IMR-90 (cell line): ENCODE data around the gene CASK. TPM values are rescaled to one million over a fixed set of nuclear protein-coding genes. Genes with fewer than 3 reads are reported as not detected.

Experiments used
- ATAC-seq: fragments of 200-7000 bp; cut with Tn5 transposase; 2 replicates; pipeline ENCODE4 v1.9.1; 2020; ENCODE audit warnings: low read depth, mild to moderate bottlenecking, moderate library complexity
- BruUV-seq: library from RNA; stranded (reverse); fragments of 400-500 nt; replicated peaks from 2 replicates; lab custom pipeline; 2021; lab: Mats Ljungman, UMichigan
- CTCF ChIA-PET: fragments of 300-600 bp; formaldehyde crosslinking; extraction: SDS; loops from one replicate; lab custom pipeline; 2021; ENCODE audit warnings: antibody characterized with exemption; lab: Yijun Ruan, JAX
- POLR2A ChIA-PET: fragments of 300-600 bp; sonication (Branson Sonifier 250); formaldehyde crosslinking; loops from one replicate; lab custom pipeline; 2022; ENCODE audit warnings: antibody characterized with exemption; ENCODE audit not compliant: unreplicated experiment; lab: Charles Lee
- DNase-seq: peaks from one replicate; pipeline ENCODE4 v3.0.0; 2013
- H2AFZ ChIP-seq: replicated peaks from 2 replicates; pipeline ENCODE3; 2013; ENCODE audit warnings: low read length, mild to moderate bottlenecking; ENCODE audit not compliant: poor library complexity
- H2AK5ac ChIP-seq: 2 replicates; pipeline ENCODE4 v1.6.1; 2013; ENCODE audit warnings: low read depth, low read length, inconsistent platforms
- H2AK9ac ChIP-seq: replicated peaks from 2 replicates; pipeline ENCODE3; 2013; ENCODE audit warnings: mild to moderate bottlenecking, low read depth, low read length, moderate library complexity; ENCODE audit not compliant: poor library complexity
- H2BK120ac ChIP-seq: 2 replicates; pipeline ENCODE4 v1.6.1; 2013; ENCODE audit warnings: low read depth, low read length, inconsistent platforms
- H2BK15ac ChIP-seq: 3 replicates; pipeline ENCODE4 v1.6.1; 2013; ENCODE audit warnings: low read depth, low read length, inconsistent platforms
- H2BK20ac ChIP-seq: 2 replicates; pipeline ENCODE4 v1.6.1; 2013; ENCODE audit warnings: low read depth, mild to moderate bottlenecking, inconsistent platforms, low read length, moderate library complexity
- H2BK5ac ChIP-seq: 2 replicates; pipeline ENCODE4 v1.6.1; 2013; ENCODE audit warnings: mild to moderate bottlenecking, low read depth, low read length, inconsistent platforms; ENCODE audit not compliant: poor library complexity, severe bottlenecking
- H3K14ac ChIP-seq: replicated peaks from 2 replicates; pipeline ENCODE4 v1.6.1; 2013; ENCODE audit warnings: low read depth, low read length, inconsistent platforms
- H3K18ac ChIP-seq: 2 replicates; pipeline ENCODE4 v1.6.1; 2013; ENCODE audit warnings: low read depth, low read length, control low read depth
- H3K23ac ChIP-seq: 2 replicates; pipeline ENCODE4 v1.6.1; 2013; ENCODE audit warnings: low read depth, low read length, inconsistent platforms
- H3K27ac ChIP-seq: 2 replicates; pipeline ENCODE4 v1.5.1; 2013; ENCODE audit warnings: mild to moderate bottlenecking, control low read depth, low read length; ENCODE audit not compliant: insufficient read depth
- H3K27me3 ChIP-seq: 2 replicates; pipeline ENCODE4 v1.6.1; 2013; ENCODE audit warnings: low read length; ENCODE audit not compliant: control insufficient read depth, insufficient read depth
- H3K36me3 ChIP-seq: 2 replicates; pipeline ENCODE4 v1.6.1; 2013; ENCODE audit warnings: low read length, mixed read lengths; ENCODE audit not compliant: control insufficient read depth, insufficient read depth
- H3K4ac ChIP-seq: 2 replicates; pipeline ENCODE4 v1.6.1; 2013; ENCODE audit warnings: low read depth, low read length, inconsistent platforms
- H3K4me1 ChIP-seq: 2 replicates; pipeline ENCODE4 v1.6.1; 2013; ENCODE audit warnings: low read length, mixed read lengths; ENCODE audit not compliant: control insufficient read depth, insufficient read depth
- H3K4me2 ChIP-seq: 2 replicates; pipeline ENCODE4 v1.6.1; 2013; ENCODE audit warnings: low read depth, mild to moderate bottlenecking, control low read depth, low read length, moderate library complexity
- H3K4me3 ChIP-seq: 2 replicates; pipeline ENCODE4 v1.5.1; 2013; ENCODE audit warnings: low read depth, mild to moderate bottlenecking, control low read depth, low read length, moderate library complexity; ENCODE audit not compliant: insufficient read depth
- H3K56ac ChIP-seq: 2 replicates; pipeline ENCODE4 v1.6.1; 2013; ENCODE audit warnings: low read length, inconsistent platforms; ENCODE audit not compliant: insufficient read depth; ENCODE audit errors: extremely low read depth
- H3K79me1 ChIP-seq, 2 experiments: 2 replicates each; pipeline ENCODE4 v1.6.1; 2013; ENCODE audit warnings: low read length in 2 of 2, inconsistent platforms in 1 of 2, low read depth in 1 of 2
- H3K9ac ChIP-seq: 2 replicates; pipeline ENCODE4 v1.6.1; 2013; ENCODE audit warnings: low read depth, low read length, control low read depth
- H3K9me1 ChIP-seq: 2 replicates; pipeline ENCODE4 v1.6.1; 2013; ENCODE audit warnings: low read length, inconsistent platforms; ENCODE audit not compliant: insufficient read depth
- H3K9me3 ChIP-seq: 2 replicates; pipeline ENCODE4 v1.6.1; 2013; ENCODE audit warnings: low read length; ENCODE audit not compliant: control insufficient read depth, insufficient read depth
- H4K20me1 ChIP-seq: 2 replicates; pipeline ENCODE4 v1.6.1; 2013; ENCODE audit warnings: low read length, inconsistent platforms; ENCODE audit not compliant: insufficient read depth
- H4K5ac ChIP-seq: 2 replicates; pipeline ENCODE4 v1.6.1; 2013; ENCODE audit warnings: mild to moderate bottlenecking, low read depth, low read length, control low read depth
- H4K8ac ChIP-seq, 2 experiments: 2 replicates each; pipeline ENCODE4 v1.6.1; 2013; ENCODE audit warnings: low read depth in 2 of 2, low read length in 2 of 2, control low read depth in 1 of 2, inconsistent platforms in 1 of 2
- H4K91ac ChIP-seq: 2 replicates; pipeline ENCODE4 v1.6.1; 2013; ENCODE audit warnings: low read depth, low read length, inconsistent platforms; ENCODE audit not compliant: insufficient read depth
- BHLHE40 ChIP-seq: fragments of 150-350 bp; IDR thresholded peaks from 2 replicates; pipeline ENCODE4 v1.6.1; 2016; ENCODE audit warnings: mild to moderate bottlenecking, low read depth, low read length
- CEBPB ChIP-seq: IDR thresholded peaks from 2 replicates; pipeline ENCODE4 v1.6.1; 2012; ENCODE audit warnings: low read depth, low read length, improper control_type of control experiment
- CHD1 ChIP-seq: IDR thresholded peaks from 2 replicates; pipeline ENCODE4 v1.6.1; 2012; ENCODE audit warnings: low read depth, low read length, improper control_type of control experiment
- FOS ChIP-seq: fragments of 150-350 bp; IDR thresholded peaks from 2 replicates; pipeline ENCODE4 v1.6.1; 2016; ENCODE audit warnings: low read depth, low read length
- MAFK ChIP-seq: IDR thresholded peaks from 2 replicates; pipeline ENCODE4 v1.6.1; 2012; ENCODE audit warnings: low read depth, low read length, improper control_type of control experiment
- MAZ ChIP-seq: IDR thresholded peaks from 2 replicates; pipeline ENCODE4 v1.6.1; 2012; ENCODE audit warnings: low read depth, mild to moderate bottlenecking, low read length, improper control_type of control experiment, moderate library complexity, borderline replicate concordance
- MXI1 ChIP-seq: IDR thresholded peaks from 2 replicates; pipeline ENCODE4 v1.6.1; 2012; ENCODE audit warnings: low read depth, mild to moderate bottlenecking, low read length, moderate library complexity, borderline replicate concordance
- NFE2L2 ChIP-seq: fragments of 150-350 bp; IDR thresholded peaks from 2 replicates; pipeline ENCODE4 v1.6.1; 2016; ENCODE audit warnings: low read depth, mild to moderate bottlenecking, low read length
- POLR2A ChIP-seq: IDR thresholded peaks from 2 replicates; pipeline ENCODE4 v1.6.1; 2012; ENCODE audit warnings: mild to moderate bottlenecking, low read depth, low read length
- RAD21 ChIP-seq: IDR thresholded peaks from 2 replicates; pipeline ENCODE4 v1.6.1; 2012; ENCODE audit warnings: low read length, improper control_type of control experiment
- RCOR1 ChIP-seq: IDR thresholded peaks from 2 replicates; pipeline ENCODE4 v1.6.1; 2012; ENCODE audit warnings: mild to moderate bottlenecking, low read length, improper control_type of control experiment; ENCODE audit not compliant: insufficient replicate concordance
- RFX5 ChIP-seq: IDR thresholded peaks from 2 replicates; pipeline ENCODE4 v1.8.0; 2012; ENCODE audit warnings: low read depth, mild to moderate bottlenecking, low read length, moderate library complexity
- SMC3 ChIP-seq: fragments of 150-350 bp; IDR thresholded peaks from 2 replicates; pipeline ENCODE4 v1.6.1; 2016; ENCODE audit warnings: low read depth, mild to moderate bottlenecking, antibody characterized with exemption, low read length, moderate library complexity
- USF2 ChIP-seq: fragments of 150-350 bp; IDR thresholded peaks from 2 replicates; pipeline ENCODE4 v1.6.1; 2017; ENCODE audit warnings: mild to moderate bottlenecking, antibody characterized with exemption, low read length, low read depth
- dilution Hi-C: fragments of 300-500 bp; cut with HindIII; formaldehyde crosslinking; loops from one replicate; pipeline ENCODE4 v1.14.3; 2018; ENCODE audit warnings: low sequenced_read_pairs; ENCODE audit not compliant: unreplicated experiment
- in situ Hi-C: fragments of 300-500 bp; cut with MboI; formaldehyde crosslinking; loops from 3 replicates; pipeline ENCODE4 v1.14.3; 2019; ENCODE audit warnings: low sequenced_read_pairs, inconsistent platforms, mixed read lengths
- intact Hi-C: fragments of 100-400 bp; cut with micrococcal nuclease; formaldehyde crosslinking; loops from 2 replicates; pipeline ENCODE4 v1.10.0; 2022
- polyA plus RNA-seq, 3 experiments: library from polyadenylated mRNA; depleted of rRNA; stranded (reverse); fragments of >200 nt; gene quantifications; 2 replicates each; pipeline ENCODE4 v1.2.3, GENCODE V29; 2012; ENCODE audit warnings: low replicate concordance in 1 of 3
- total RNA-seq: library from RNA; depleted of rRNA; stranded (reverse); fragments of >200 nt; gene quantifications from 2 replicates; pipeline ENCODE4 v1.2.3, GENCODE V29; 2012
- TF ChIP-seq, protein P1 (sequence below): fragments of 150-350 bp; IDR thresholded peaks from 2 replicates; pipeline ENCODE4 v1.6.1; 2016; ENCODE audit warnings: low read depth, mild to moderate bottlenecking, low read length, moderate library complexity, borderline replicate concordance
- TF ChIP-seq, protein P2 (sequence below): conservative IDR thresholded peaks from 2 replicates; pipeline ENCODE4 v1.5.1; 2012; ENCODE audit warnings: mild to moderate bottlenecking, low read depth, low read length, improper control_type of control experiment

CASK gene
- total and polyA plus RNA-seq, 2 of the 4 experiments (the other 2 are of a cell fraction), result 9.4 to 17.7 TPM

DNA sequence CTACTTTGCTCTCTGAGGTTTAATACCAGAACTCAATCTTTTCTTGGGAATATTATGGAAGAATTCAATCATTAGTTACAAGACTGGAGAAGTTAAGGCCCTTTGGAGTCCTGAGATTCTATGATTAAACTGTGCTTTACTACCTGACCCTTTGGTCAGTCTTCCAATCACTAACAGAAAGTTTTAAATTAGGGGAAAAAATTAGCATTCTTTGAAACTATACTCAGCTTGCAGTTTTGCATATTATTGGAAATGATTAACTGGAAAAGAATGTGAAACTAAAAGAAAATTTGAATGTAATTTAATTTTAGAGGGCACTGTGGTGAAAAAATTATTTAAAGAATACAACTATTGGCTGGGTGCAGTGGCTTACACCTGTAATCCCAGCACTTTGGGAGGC lies 253.2 kb downstream of the CASK start:
- H3K4me2 ChIP-seq, result no peak overlapping the region
- H3K9me1 ChIP-seq, result peaks cover 2% of the 10 kb centered on the region; the same call in 1 of the 2 replicates
- H2BK120ac ChIP-seq, result no peak overlapping the region
- H3K36me3 ChIP-seq, result no peaks in the 10 kb centered on the region
- no peak overlapping the region for H4K8ac ChIP-seq
- ATAC-seq (peak; percentile 40), DNase-seq (peak; percentile 7)
- H4K5ac ChIP-seq, result no peak overlapping the region
- no peaks in the 10 kb centered on the region for H3K4me1 ChIP-seq
- no peak overlapping the region for H3K27ac ChIP-seq
- H3K56ac ChIP-seq, result no peak overlapping the region
- no peak overlapping the region for H3K23ac ChIP-seq
- CTCF ChIA-PET, result no interaction called here
- no peak overlapping the region for H2AK9ac ChIP-seq
- POLR2A ChIA-PET, result interaction anchor here (0.6 kb wide), 1 partner anchor 75 kb away, joined by 3 read pairs; no protein-coding TSS in a partner anchor
- H3K9me3 ChIP-seq, result no peaks in the 10 kb centered on the region
- H2BK5ac ChIP-seq, result no peak overlapping the region
- H3K9ac ChIP-seq, result no peak overlapping the region
- H3K4ac ChIP-seq, result no peak overlapping the region
- H2AFZ ChIP-seq, result no peak overlapping the region
- no peak overlapping the region for H4K91ac ChIP-seq
- no peak overlapping the region for H3K18ac ChIP-seq
- H4K20me1 ChIP-seq, result no peaks in the 10 kb centered on the region
- no peak overlapping the region for H3K4me3 ChIP-seq
- no peak overlapping the region for H3K14ac ChIP-seq
- BruUV-seq, result no TSS peak
- no peaks in the 10 kb centered on the region for H3K27me3 ChIP-seq
- no peak overlapping the region for H2BK15ac ChIP-seq
- H2AK5ac ChIP-seq, result no peak overlapping the region
- no peaks in the 10 kb centered on the region for H3K79me1 ChIP-seq
- dilution Hi-C loops, result no loop called here
- intact Hi-C loops, result no loop called here
- in situ Hi-C loops, result no loop called here
- TF ChIP-seq RCOR1 (no peak), USF2 (no peak), FOS (no peak), MXI1 (no peak), RFX5 (no peak), SMC3 (no peak), MAFK (no peak), BHLHE40 (no peak), CEBPB (no peak), NFE2L2 (no peak), CHD1 (no peak), MAZ (no peak), POLR2A (no peak), RAD21 (no peak)
- TF ChIP-seq, protein P1, sequence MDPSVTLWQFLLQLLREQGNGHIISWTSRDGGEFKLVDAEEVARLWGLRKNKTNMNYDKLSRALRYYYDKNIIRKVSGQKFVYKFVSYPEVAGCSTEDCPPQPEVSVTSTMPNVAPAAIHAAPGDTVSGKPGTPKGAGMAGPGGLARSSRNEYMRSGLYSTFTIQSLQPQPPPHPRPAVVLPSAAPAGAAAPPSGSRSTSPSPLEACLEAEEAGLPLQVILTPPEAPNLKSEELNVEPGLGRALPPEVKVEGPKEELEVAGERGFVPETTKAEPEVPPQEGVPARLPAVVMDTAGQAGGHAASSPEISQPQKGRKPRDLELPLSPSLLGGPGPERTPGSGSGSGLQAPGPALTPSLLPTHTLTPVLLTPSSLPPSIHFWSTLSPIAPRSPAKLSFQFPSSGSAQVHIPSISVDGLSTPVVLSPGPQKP, result no peak
- TF ChIP-seq, protein P2, sequence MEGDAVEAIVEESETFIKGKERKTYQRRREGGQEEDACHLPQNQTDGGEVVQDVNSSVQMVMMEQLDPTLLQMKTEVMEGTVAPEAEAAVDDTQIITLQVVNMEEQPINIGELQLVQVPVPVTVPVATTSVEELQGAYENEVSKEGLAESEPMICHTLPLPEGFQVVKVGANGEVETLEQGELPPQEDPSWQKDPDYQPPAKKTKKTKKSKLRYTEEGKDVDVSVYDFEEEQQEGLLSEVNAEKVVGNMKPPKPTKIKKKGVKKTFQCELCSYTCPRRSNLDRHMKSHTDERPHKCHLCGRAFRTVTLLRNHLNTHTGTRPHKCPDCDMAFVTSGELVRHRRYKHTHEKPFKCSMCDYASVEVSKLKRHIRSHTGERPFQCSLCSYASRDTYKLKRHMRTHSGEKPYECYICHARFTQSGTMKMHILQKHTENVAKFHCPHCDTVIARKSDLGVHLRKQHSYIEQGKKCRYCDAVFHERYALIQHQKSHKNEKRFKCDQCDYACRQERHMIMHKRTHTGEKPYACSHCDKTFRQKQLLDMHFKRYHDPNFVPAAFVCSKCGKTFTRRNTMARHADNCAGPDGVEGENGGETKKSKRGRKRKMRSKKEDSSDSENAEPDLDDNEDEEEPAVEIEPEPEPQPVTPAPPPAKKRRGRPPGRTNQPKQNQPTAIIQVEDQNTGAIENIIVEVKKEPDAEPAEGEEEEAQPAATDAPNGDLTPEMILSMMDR, result no peak
- H2BK20ac ChIP-seq, result no peak overlapping the region
